ENCODE data around the gene PRR20D.
"Not testable (repeated sequence)": the region's sequence is repeated elsewhere in the genome, so short reads cannot be mapped to it uniquely, and the experiment has no call there.

Gene PRR20D

GRCh38 chr13:57160332-57160731, at the start of gene PRR20D:
Gene PRR20D (plus strand): TSS chr13:57160632. CDS start chr13:57161019, 387 bp downstream.
- not testable (repeated sequence) for DNase-seq

DNA sequence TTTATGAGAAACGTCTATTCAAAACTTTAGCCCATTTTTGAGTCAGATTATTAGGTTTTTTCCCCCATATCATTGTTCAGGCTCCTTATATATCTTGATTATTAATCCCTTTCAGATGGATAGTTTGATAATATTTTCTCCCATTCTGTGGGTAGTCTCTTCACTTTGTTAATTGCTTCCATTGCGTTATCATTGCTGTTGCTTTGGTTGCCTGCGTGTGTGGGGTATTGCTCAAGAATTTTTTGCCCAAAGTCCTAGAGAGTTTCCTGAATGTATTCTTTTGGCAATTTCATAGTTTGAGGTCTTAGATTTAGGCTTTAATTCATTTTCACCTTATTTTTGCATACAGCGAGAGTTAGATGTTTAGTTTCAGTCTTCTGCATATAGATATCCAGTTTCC, 45.5 kb upstream of the PRR20D start:
- no peak for DNase-seq

- no peak for DNase-seq
Observed at GRCh38 chr13:57123681-57124080, 36.8 kb upstream of the PRR20D start.

DNA sequence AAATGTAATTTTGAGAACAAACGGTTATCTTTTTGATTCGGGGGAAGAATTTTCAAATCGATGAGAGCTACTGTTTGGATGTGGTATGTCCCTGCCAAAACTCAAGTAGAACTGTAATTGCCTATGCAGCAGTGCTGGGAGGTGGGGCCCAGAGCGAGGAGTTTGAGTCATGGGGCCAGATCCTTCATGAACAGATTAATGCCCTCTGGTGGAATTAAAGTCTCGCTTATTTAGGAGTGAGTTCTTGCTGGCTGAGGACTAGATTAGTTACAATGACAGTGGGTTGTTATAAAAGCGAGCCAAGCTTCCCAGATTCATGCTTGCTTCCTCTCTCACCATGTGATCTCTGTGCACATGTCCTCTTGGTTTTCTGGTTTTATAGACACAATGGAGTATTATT, 31.5 kb upstream of the PRR20D start:
- DNase-seq, result no peak

DNA sequence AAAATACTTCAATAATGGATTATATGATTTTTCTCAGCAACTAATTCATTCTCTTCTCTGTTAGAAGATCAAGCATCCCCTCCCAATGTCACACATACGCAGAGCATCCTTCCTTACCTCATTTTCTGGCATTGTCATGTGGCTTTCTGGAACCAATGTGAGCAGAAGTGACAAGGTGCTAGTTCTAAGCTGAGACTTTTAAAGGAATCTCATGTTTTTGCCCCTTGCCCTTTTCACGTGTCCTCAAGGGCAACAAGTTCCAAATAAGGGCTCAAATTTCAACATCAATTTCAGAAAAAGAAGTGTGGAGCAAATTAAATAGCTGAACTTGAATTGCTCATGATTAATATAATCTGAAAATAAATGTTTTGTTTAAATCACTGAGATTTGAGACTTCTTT, 24.3 kb upstream of the PRR20D start:
- no peak for DNase-seq

- no peak for DNase-seq
Observed at GRCh38 chr13:57137585-57137984, 22.8 kb upstream of the PRR20D start.

GRCh38 chr13:57138988-57139387, 21.4 kb upstream of the PRR20D start:
- no peak for DNase-seq

DNA sequence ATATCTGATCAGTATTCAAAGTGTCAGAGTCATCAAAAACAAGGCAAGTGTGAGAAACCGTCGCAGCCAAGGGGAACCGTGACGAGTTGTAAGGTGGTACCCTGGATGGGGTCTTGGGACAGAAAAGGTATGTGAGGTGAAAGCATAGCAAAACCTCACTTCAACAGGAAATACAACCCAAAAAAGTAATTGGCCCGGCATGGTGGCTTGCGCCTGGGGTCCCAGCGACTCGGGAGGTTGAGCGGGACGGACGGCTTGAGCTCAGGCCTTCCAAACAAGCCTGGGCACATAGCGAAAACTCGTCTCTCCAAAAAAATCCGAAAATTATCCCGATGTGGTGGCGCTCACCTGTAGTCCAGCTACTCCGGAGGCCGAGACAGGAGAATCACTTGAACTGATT, 20.7 kb upstream of the PRR20D start:
- not testable (repeated sequence) for DNase-seq

GRCh38 chr13:57140235-57140968, 20.0 kb upstream of the PRR20D start, which contains the start of gene PRR20A:
Gene PRR20A (plus strand): TSS chr13:57140918. CDS start chr13:57141305, 387 bp downstream.
- not testable (repeated sequence) for DNase-seq

GRCh38 chr13:57147188-57147587, 13.2 kb upstream of the PRR20D start, which contains the start of gene PRR20B:
Gene PRR20B (plus strand): TSS chr13:57147488. CDS start chr13:57147875, 387 bp downstream.
- DNase-seq, result not testable (repeated sequence)

GRCh38 chr13:57148106-57148505, 12.3 kb upstream of the PRR20D start:
- DNase-seq, result not testable (repeated sequence)

GRCh38 chr13:57153761-57154160, 6.7 kb upstream of the PRR20D start, which contains the start of gene PRR20C:
Gene PRR20C (plus strand): TSS chr13:57154061. CDS start chr13:57154448, 387 bp downstream.
- DNase-seq, result not testable (repeated sequence)

- DNase-seq, result not testable (repeated sequence)
Observed at GRCh38 chr13:57166897-57167296, 6.5 kb downstream of the PRR20D start, which contains the start of gene PRR20E. Gene PRR20E (plus strand): TSS chr13:57167197. CDS start chr13:57167584, 387 bp downstream.

DNA sequence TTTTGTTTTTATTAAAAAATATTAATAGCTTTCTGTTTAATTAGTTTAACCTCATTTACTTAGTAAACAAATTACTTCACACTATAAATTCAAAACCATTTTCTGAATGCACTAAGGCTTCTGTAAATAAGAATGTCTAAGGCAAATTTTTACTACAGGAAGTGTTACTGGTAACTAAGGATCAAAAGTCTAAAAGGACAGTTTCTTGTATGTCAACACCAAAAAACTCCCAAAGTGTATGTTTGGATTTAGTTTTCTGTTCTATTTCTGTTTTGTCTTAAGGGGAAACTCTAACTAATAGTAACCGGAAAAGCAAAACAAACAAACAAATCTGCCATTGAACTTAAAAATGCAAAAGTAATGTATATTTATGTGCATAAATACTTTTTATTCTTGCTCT, 31.2 kb downstream of the PRR20D start:
- no peak for DNase-seq

- no peak for DNase-seq
Observed at GRCh38 chr13:57212989-57213388, 52.6 kb downstream of the PRR20D start.
